Measurements from ENCODE around the gene RPN1. TPM values are rescaled to one million over a fixed set of nuclear protein-coding genes. Genes with fewer than 3 reads are reported as not detected.
A peak's percentile ranks its signal among the peaks of the same experiment; 100 is the strongest.

Gene RPN1
- total RNA-seq, 6 experiments from 2014 or later, result 94.4 to 244 (median 190) TPM

- no peak for ATAC-seq
- TF ChIP-seq CTCF (IDR thresholded peaks at IDR 0.05) (no peak), POLR2A (IDR thresholded peaks at IDR 0.05) (no peak)
- Histone ChIP-seq H3K4me3 (no peak overlapping the region), H3K36me3 (no peaks in the 10 kb centered on the region), H3K4me1 (no peaks in the 10 kb centered on the region), H3K9me3 (no peaks in the 10 kb centered on the region), H3K27ac (no peak overlapping the region), H3K27me3 (no peaks in the 10 kb centered on the region)
- DNase-seq, result no peak
- intact Hi-C loops (cut with DNase I), result no loop called here
- WGBS (ENCODE audit: insufficient coverage, low coverage, low lambda C conversion rate, missing lambda C conversion rate), result 86% methylated on average over 5 of the region's 5 CpGs
These were observed 38.4 kb upstream of the RPN1 start for GRCh38 chr3:128689060-128689459.

- ATAC-seq, result no peak
- intact Hi-C loops (cut with DNase I), result no loop called here
These were observed 35.8 kb upstream of the RPN1 start for GRCh38 chr3:128686465-128686864.

GRCh38 chr3:128684986-128685726, 34.5 kb upstream of the RPN1 start:
- no peak for DNase-seq
- Histone ChIP-seq H3K4me1 (no peaks in the 10 kb centered on the region), H3K27ac (no peak overlapping the region), H3K9me3 (no peaks in the 10 kb centered on the region), H3K4me3 (no peak overlapping the region), H3K27me3 (no peaks in the 10 kb centered on the region), H3K36me3 (no peaks in the 10 kb centered on the region)
- WGBS (ENCODE audit: insufficient coverage, low coverage, low lambda C conversion rate, missing lambda C conversion rate), result 90% methylated on average over 11 of the region's 11 CpGs
- intact Hi-C loops (cut with DNase I), result loop anchor here in 1 of 2 donors (5.0 kb wide), 1 partner anchor 112 kb away; no protein-coding TSS in a partner anchor
- no peak for ATAC-seq
- TF ChIP-seq POLR2A (IDR thresholded peaks at IDR 0.05) (no peak), CTCF (IDR thresholded peaks at IDR 0.05) (no peak)

More at GRCh38 chr3:128686465-128686864, 35.8 kb upstream of the RPN1 start:
- H3K27me3 ChIP-seq, result no peaks in the 10 kb centered on the region
- 81% methylated on average over 8 of the region's 8 CpGs for WGBS (ENCODE audit: insufficient coverage, low coverage, low lambda C conversion rate, missing lambda C conversion rate)
- no peak overlapping the region for H3K27ac ChIP-seq
- no peak for TF ChIP-seq POLR2A (IDR thresholded peaks at IDR 0.05)
- no peaks in the 10 kb centered on the region for H3K36me3 ChIP-seq
- no peaks in the 10 kb centered on the region for H3K9me3 ChIP-seq
- no peak overlapping the region for H3K4me3 ChIP-seq
- no peaks in the 10 kb centered on the region for H3K4me1 ChIP-seq
- DNase-seq, result no peak

- ATAC-seq (no peak), DNase-seq (no peak)
- intact Hi-C loops (cut with DNase I), result loop anchor here in 1 of 2 donors (5.0 kb wide), 1 partner anchor 113 kb away; no protein-coding TSS in a partner anchor
- Histone ChIP-seq H3K4me1 (no peaks in the 10 kb centered on the region), H3K4me3 (no peak overlapping the region), H3K9me3 (no peaks in the 10 kb centered on the region), H3K36me3 (no peaks in the 10 kb centered on the region), H3K27ac (no peak overlapping the region), H3K27me3 (no peaks in the 10 kb centered on the region)
- TF ChIP-seq POLR2A (IDR thresholded peaks at IDR 0.05) (no peak), CTCF (IDR thresholded peaks at IDR 0.05) (no peak)
- WGBS (ENCODE audit: insufficient coverage, low coverage, low lambda C conversion rate, missing lambda C conversion rate), result 43% methylated on average over 1 of the region's 3 CpGs
These were observed 33.3 kb upstream of the RPN1 start for GRCh38 chr3:128683957-128684356.

GRCh38 chr3:128681369-128681829, 30.8 kb upstream of the RPN1 start:
- H3K27ac ChIP-seq, result peak overlapping the region; percentile 85 to 98 (median 93)
- 18% methylated on average over 9 of the region's 9 CpGs for WGBS (ENCODE audit: insufficient coverage, low coverage, low lambda C conversion rate, missing lambda C conversion rate)
- no peaks in the 10 kb centered on the region for H3K4me1 ChIP-seq
- TF ChIP-seq CTCF (IDR thresholded peaks at IDR 0.05) (no peak), POLR2A (IDR thresholded peaks at IDR 0.05) (no peak)
- H3K9me3 ChIP-seq, result no peaks in the 10 kb centered on the region
- intact Hi-C loops (cut with DNase I), result loop anchor here in 1 of 2 donors (5.0 kb wide), 1 partner anchor 116 kb away; no protein-coding TSS in a partner anchor
- peak overlapping the region; percentile 62 to 71 (median 70) for H3K4me3 ChIP-seq
- no peaks in the 10 kb centered on the region for H3K27me3 ChIP-seq
- no peaks in the 10 kb centered on the region for H3K36me3 ChIP-seq
- ATAC-seq (no peak), DNase-seq (no peak)
